Heart right ventricle (tissue), 16 donors: ENCODE measurements around the gene KIF26B. TPM values are rescaled to one million over a fixed set of nuclear protein-coding genes. Genes with fewer than 3 reads are reported as not detected.

ENCODE experiments used
- ATAC-seq, 8 donors: fragments of 200-7000 bp; cut with Tn5 transposase; one replicate each; pipeline ENCODE4 v1.9.1; 2020; ENCODE audit warnings: mild to moderate bottlenecking in 8 of 8, moderate library complexity in 8 of 8, moderate number of reproducible peaks in 1 of 8
- DNase-seq, 2 donors: peaks; one replicate each; pipeline ENCODE4 v3.0.0-alpha.2; 2020
- H3K27ac ChIP-seq, 10 donors: fragments of 200-600 bp; sonication (generic) in 2 of 10; one replicate each; pipeline versions ENCODE4 v1.5.0 to v1.8.0; 2020 to 2022; ENCODE audit warnings: mild to moderate bottlenecking in 3 of 10
- H3K27me3 ChIP-seq, 7 donors: fragments of 200-600 bp; one replicate each; pipeline ENCODE4 v1.8.0; 2021 to 2022; ENCODE audit warnings: mild to moderate bottlenecking in 2 of 7
- H3K36me3 ChIP-seq, 9 donors: fragments of 200-600 bp; sonication (generic) in 1 of 9; one replicate each; pipeline versions ENCODE4 v1.5.0 to v1.8.0; 2020 to 2022; ENCODE audit warnings: mild to moderate bottlenecking in 2 of 9
- H3K4me1 ChIP-seq, 9 donors: fragments of 200-600 bp; sonication (generic) in 1 of 9; one replicate each; pipeline versions ENCODE4 v1.5.0 to v1.8.0; 2020 to 2022; ENCODE audit warnings: mild to moderate bottlenecking in 4 of 9
- H3K4me3 ChIP-seq, 10 donors: fragments of 200-600 bp; sonication (generic) in 2 of 10; one replicate each; pipeline versions ENCODE4 v1.5.0 to v1.8.0; 2020 to 2022; ENCODE audit warnings: mild to moderate bottlenecking in 7 of 10, moderate library complexity in 2 of 10
- H3K9me3 ChIP-seq, 11 donors: fragments of 200-600 bp in 10 of 11; sonication (generic) in 2 of 11; one replicate each; pipeline versions ENCODE4 v1.5.0 to v1.8.0; 2013 to 2022; ENCODE audit warnings: mild to moderate bottlenecking in 2 of 11, control low read depth in 1 of 11, moderate library complexity in 1 of 11
- WGBS, 2 donors: extraction: QIAGEN DNeasy Blood & Tissue Kit; methylation state at CpG; one replicate each; pipeline ENCODE4 v1.1.7; 2013; ENCODE audit warnings: inconsistent platforms in 1 of 2; 5-methylcytosine and 5-hydroxymethylcytosine counted together
- intact Hi-C, 10 donors: fragments of 100-400 bp; cut with DNase I; formaldehyde crosslinking; loops; one replicate each; pipeline versions ENCODE4 v1.11.1 to v1.14.2; 2022
- polyA plus RNA-seq, 2 donors: library from polyadenylated mRNA; stranded (reverse); fragments of 200-250 nt; gene quantifications; one replicate each; pipeline ENCODE4 v1.2.3, GENCODE V29; 2013
- total RNA-seq, 10 donors: library from RNA; stranded (reverse); fragmentation: NEBNext Ultra II Directional in 3 of 10; extraction: Animal tissue kit (Norgen Biotek cat#: 25700) in 3 of 10; gene quantifications; one replicate each; pipeline versions ENCODE4 v1.2.1 to v1.2.4, GENCODE V29; 2021 to 2023
- TF ChIP-seq, protein P1 (sequence below), 9 donors: fragments of 200-600 bp; sonication (generic) in 2 of 9; IDR thresholded peaks; one replicate each; pipeline versions ENCODE4 v1.5.0 to v1.8.0; 2021 to 2022; ENCODE audit warnings: antibody characterized with exemption in 9 of 9, mild to moderate bottlenecking in 5 of 9, moderate library complexity in 1 of 9
- donor health status: Arrhythmogenic right ventricular cardiomyopathy.
- donor health status: ischemic (EF 13 %, LVEDD 7.1; RV severe dilation, severe dysfunction).
- donor health status: healthy with polysubstance abuse.
- donor health status: DM: no; HTN: yes; CAD: no.
- donor health status: DM: no; HTN: no; CAD: no.
- donor health status: ischemic (EF 25% LVEDD 6.9; RV normal size, moderate dysfunction).
- donor health status: ischemic (EF 25% LVEDD 5.7; RV mildly dilated, moderate dysfunction).
- donor health status: healthy.
- donor health status: DM: yes; HTN: yes; CAD: no.
- donor health status: Ischemic cardiomyopathy.
- donor health status: ischemic (EF 35%, LVEDD 5.7; RV mildly dilated, moderate dysfunction).
- donor health status: nonischemic (EF 11% LVEDD 7.7; RV severe dilation, severe dysfunction).
- donor health status: DM: yes; HTN: yes; CAD: no.
- donor health status: PGD.
- donor health status: ischemic (EF 29% LVEDD 5.4; RV normal size, mild dysfunction).
- donor health status: nonischemic (EF 23%, LVEDD 6.1; RV moderate dilation, normal function).

KIF26B gene
- total and polyA plus RNA-seq, 12 donors = 0.66 to 8.8 (median 2.8) TPM

DNA sequence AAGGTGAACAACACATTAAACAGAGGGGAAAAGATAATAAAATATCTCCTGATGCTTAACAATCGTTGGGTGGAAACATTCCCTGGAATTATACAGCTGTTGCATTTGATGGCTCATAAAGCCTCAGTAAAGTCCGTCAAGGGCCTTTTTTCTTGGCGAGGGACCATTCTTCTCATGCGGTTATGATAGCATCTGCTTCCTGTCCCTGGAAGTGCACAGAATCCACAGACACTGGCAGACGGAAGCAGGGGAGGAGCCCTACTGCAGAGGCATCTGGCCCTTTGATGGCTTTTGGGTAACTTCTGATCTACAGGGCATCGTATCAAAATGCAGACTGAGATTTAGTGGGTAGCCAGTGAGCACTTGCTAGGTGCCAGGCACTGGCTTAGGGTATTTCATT is 286.9 kb downstream of the KIF26B start:
- H3K9me3 ChIP-seq = peaks cover 0 to 7% (median 0%) of the 10 kb centered on the region in 11 donors
- H3K4me1 ChIP-seq = peaks cover 0 to 3% (median 0%) of the 10 kb centered on the region in 9 donors
- TF ChIP-seq, protein P1, sequence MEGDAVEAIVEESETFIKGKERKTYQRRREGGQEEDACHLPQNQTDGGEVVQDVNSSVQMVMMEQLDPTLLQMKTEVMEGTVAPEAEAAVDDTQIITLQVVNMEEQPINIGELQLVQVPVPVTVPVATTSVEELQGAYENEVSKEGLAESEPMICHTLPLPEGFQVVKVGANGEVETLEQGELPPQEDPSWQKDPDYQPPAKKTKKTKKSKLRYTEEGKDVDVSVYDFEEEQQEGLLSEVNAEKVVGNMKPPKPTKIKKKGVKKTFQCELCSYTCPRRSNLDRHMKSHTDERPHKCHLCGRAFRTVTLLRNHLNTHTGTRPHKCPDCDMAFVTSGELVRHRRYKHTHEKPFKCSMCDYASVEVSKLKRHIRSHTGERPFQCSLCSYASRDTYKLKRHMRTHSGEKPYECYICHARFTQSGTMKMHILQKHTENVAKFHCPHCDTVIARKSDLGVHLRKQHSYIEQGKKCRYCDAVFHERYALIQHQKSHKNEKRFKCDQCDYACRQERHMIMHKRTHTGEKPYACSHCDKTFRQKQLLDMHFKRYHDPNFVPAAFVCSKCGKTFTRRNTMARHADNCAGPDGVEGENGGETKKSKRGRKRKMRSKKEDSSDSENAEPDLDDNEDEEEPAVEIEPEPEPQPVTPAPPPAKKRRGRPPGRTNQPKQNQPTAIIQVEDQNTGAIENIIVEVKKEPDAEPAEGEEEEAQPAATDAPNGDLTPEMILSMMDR (IDR thresholded peaks at IDR 0.05) = no peak
- no peak overlapping the region for H3K4me3 ChIP-seq
- no peak for DNase-seq
- intact Hi-C loops = no loop called here
- no peak overlapping the region for H3K27ac ChIP-seq
- ATAC-seq = peak in 1 of 8 donors; percentile 17
- WGBS, 2 donors = 35 to 40% methylated on average over 6 of the region's 6 CpGs
- peaks cover 0 to 24% (median 13%) of the 10 kb centered on the region in 7 donors for H3K27me3 ChIP-seq
- no peaks in the 10 kb centered on the region for H3K36me3 ChIP-seq

DNA sequence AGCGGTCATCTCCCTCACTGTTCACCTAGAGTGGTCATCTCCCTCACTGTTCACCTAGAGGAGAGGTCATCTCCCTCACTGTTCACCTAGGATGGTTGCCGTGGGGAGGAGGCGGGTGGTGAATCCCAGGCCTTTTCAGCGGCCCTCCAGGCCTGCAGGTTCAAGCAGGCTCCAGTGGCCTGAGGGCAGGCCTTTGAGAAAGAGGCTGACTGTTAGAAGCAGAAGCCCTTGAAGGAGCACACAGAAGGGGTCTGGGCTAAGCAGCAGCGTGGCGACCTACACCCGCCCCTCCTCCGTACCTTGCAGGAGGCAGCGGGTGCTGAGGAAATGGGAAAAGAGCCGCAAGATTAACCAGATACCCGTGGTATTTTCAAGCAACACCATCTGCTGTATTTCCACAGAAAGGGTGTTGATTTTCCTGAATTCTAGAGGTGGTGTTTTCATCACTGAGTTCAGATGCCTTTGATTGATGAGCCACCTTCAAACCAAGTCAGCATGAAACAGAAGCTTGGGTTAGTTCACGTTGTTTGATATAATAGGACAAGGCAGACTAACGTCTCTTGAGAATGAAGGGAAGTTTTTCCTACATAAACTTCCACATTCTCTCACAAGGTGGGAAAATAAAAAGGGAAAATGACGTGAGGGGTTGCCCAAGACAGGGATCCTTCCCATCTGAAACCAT is 289.5 kb downstream of the KIF26B start:
- H3K4me3 ChIP-seq = no peak overlapping the region
- H3K9me3 ChIP-seq = peaks cover 0 to 7% (median 0%) of the 10 kb centered on the region in 11 donors
- intact Hi-C loops = no loop called here
- WGBS, 2 donors = 84 to 90% methylated on average over 14 of the region's 14 CpGs
- H3K4me1 ChIP-seq = peaks cover 0 to 3% (median 0%) of the 10 kb centered on the region in 9 donors
- TF ChIP-seq, protein P1 (IDR thresholded peaks at IDR 0.05) = no peak
- ATAC-seq = no peak
- no peak for DNase-seq
- peaks cover 0 to 19% (median 14%) of the 10 kb centered on the region in 7 donors for H3K27me3 ChIP-seq
- H3K27ac ChIP-seq = no peak overlapping the region
- no peaks in the 10 kb centered on the region for H3K36me3 ChIP-seq

DNA sequence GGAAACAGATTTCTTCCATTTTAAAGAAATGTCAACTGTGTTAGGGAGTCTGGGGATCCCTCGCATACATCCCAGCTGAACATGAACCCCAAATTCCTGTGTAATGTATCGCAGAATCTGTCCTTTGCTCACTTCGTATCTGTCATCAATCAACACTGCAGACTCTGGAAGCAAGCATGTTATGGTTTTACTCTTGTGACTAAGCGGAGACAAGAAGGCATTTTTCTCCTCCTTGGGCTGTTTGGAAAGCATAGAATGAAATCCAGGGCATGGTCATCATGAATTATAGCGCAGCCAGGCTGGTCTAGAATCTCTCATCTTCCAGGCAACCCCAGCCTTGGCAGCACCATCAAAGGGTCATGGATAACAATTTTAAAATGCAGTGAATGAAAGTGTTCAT is 290.2 kb downstream of the KIF26B start:
- Histone ChIP-seq H3K36me3 (no peaks in the 10 kb centered on the region), H3K27me3 (peaks cover 0 to 19% (median 9%) of the 10 kb centered on the region in 7 donors), H3K9me3 (peaks cover 0 to 7% (median 0%) of the 10 kb centered on the region in 11 donors), H3K4me3 (no peak overlapping the region), H3K4me1 (peaks cover 0 to 3% (median 0%) of the 10 kb centered on the region in 9 donors), H3K27ac (no peak overlapping the region)
- intact Hi-C loops = no loop called here
- ATAC-seq (no peak), DNase-seq (no peak)
- TF ChIP-seq, protein P1 (IDR thresholded peaks at IDR 0.05) = no peak
- 89 to 90% methylated on average over 5 of the region's 5 CpGs for WGBS, 2 donors

DNA sequence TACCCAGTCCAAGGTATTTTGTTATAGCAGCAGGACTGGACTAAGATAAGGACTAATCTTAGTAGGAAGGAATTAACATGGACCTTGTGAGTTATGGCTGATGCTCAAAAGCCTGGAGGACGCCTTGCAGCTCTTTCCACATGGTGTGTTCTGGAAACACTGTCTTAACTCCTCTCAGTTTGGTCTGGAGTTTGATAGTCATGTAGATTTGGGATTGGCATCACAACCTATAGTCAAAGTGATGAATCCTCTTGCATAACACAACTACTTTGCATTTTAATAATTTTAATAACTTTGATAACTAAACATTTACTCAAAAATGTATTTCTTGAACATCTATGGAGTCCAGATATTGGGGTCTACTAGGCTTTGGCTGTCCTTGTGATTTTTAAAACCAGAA is 293.7 kb downstream of the KIF26B start:
- TF ChIP-seq, protein P1 (IDR thresholded peaks at IDR 0.05) = no peak
- intact Hi-C loops = no loop called here
- 83 to 88% methylated on average over 1 of the region's 1 CpG for WGBS, 2 donors
- no peak overlapping the region for H3K4me3 ChIP-seq
- DNase-seq (no peak), ATAC-seq (no peak)
- H3K4me1 ChIP-seq = no peaks in the 10 kb centered on the region
- no peaks in the 10 kb centered on the region for H3K36me3 ChIP-seq
- H3K27ac ChIP-seq = no peak overlapping the region
- H3K9me3 ChIP-seq = peaks cover 0 to 7% (median 0%) of the 10 kb centered on the region in 11 donors
- peaks cover 0 to 3% (median 0%) of the 10 kb centered on the region in 7 donors for H3K27me3 ChIP-seq
